H54 (cell line): Measurements from ENCODE around the gene CXorf58.
A peak's percentile ranks its signal among the peaks of the same experiment; 100 is the strongest.
"Not testable (repeated sequence)": the region's sequence is repeated elsewhere in the genome, so short reads cannot be mapped to it uniquely, and the experiment has no call there.

Source experiments
- DNase-seq: peaks from one replicate; pipeline ENCODE4 v3.0.0; 2011; ENCODE audit warnings: low spot score, mixed read lengths; ENCODE audit not compliant: insufficient read length
- FAIRE-seq: peaks from 3 replicates; lab custom pipeline; 2011; peaks lifted over from hg19 to GRCh38; lab: Jason Lieb, UNC
- POLR2A ChIP-seq: IDR thresholded peaks from 2 replicates; pipeline ENCODE4 v1.6.1; 2011; ENCODE audit warnings: low read depth, mild to moderate bottlenecking, low read length

The CXorf58 gene

DNA sequence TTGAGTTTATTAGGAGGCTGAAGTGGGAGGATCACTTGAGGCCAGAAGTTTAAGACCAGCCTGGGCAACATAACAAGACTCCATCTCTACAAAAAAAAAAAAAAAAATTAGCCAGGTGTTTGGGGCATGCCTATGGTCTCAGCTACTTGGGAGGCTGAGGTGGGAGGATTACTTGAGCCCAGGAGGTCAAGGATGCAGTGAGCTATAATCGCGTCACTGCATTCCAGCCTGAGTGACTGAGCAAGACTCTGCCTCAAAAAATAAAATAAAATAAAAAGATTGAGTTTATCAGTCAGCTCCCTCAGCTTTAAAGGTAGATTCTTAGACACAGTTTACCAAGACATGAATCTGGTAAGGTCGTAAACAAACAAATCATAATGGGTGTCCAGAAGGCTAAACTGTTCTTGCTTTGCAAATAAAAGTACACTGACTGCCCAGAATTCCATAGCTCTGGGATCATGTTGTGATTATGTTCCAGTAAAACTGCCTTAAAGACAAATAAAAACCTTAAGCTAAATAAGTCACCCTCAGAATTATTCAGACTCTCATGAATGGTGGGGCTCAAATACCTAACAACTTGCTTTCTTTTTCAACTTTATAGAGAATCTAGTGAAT lies 18.8 kb upstream of the CXorf58 start:
- no peak for DNase-seq
- no peak for TF ChIP-seq POLR2A
- no peak for FAIRE-seq

DNA sequence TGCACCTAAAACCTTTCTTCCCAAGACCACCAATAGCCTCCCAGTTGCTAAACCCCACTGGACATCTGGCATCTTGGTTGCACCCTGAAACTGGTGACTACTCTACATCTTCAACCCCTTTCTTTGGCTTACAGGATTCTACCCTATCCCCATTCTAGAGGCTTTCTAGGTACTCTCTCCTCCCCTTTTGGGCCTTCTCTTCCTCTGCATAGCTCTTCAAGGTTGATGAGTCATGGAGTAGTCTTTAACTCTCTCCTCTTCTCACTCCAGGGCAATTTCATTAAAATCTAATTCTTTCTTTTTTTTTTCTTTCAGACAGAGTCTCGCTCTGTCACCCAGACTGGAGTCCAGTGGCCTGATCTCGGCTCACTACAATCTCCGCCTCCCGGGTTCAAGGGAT lies 16.9 kb upstream of the CXorf58 start:
- FAIRE-seq = no peak

DNA sequence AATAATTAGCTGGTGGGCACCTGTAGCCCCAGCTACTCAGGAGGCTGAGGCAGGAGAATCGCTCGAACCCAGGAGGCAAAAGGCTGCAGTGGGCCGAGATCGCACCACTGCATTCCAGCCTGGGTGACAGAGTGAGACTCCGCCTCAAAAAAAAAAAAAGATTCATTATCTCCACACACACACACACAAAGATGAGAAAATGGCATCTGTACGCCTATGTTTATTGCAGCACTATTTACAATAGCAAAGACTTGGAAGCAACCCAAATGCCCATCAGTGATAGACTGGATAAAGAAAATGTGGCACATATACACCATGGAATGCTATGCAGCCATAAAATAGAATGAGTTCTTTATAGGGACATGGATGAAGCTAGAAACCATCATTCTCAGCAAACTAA lies 12.8 kb upstream of the CXorf58 start:
- not testable (repeated sequence) for DNase-seq, FAIRE-seq

More for the DNA sequence above, 16.9 kb upstream of the CXorf58 start:
- DNase-seq = no peak
- TF ChIP-seq POLR2A = no peak

DNA sequence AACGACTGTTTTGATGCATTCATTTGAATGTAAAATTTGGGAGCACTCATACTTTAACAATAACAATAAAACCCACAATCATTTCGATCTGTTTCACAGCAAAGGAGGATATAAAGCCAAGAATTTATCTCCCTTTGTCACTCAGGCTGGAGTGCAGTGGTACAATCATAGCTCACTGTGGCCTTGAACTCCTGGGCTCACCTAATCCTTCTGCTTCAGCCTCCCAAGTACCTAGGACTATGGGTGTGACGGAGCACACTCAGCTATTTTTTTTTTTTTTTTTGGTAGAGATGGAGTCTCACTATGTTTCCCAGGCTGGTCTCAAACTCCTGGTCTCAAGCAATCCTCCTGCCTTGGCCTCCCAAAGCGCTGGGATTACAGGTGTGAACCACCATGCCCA lies 11.3 kb upstream of the CXorf58 start:
- not testable (repeated sequence) for DNase-seq, FAIRE-seq

DNA sequence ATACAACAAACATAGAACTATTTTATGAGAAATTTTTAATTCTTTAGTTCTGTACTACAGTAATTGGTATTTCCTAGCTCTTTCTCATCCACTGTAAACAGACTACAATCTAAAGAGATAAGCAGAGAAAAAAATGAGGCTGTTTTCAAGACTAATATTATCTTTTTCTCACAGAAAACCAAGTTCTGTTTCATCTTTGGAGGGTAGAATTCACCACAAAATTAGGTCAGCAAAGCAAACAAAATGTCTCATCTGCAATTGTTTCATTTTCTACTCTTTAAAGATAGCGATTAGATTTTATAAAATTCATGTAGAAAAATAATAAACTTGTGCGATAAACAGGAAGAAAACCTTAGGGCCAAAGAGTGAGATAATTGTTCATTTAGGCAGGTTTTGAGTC lies 10.8 kb upstream of the CXorf58 start:
- no peak for TF ChIP-seq POLR2A
- no peak for FAIRE-seq
- DNase-seq = no peak

DNA sequence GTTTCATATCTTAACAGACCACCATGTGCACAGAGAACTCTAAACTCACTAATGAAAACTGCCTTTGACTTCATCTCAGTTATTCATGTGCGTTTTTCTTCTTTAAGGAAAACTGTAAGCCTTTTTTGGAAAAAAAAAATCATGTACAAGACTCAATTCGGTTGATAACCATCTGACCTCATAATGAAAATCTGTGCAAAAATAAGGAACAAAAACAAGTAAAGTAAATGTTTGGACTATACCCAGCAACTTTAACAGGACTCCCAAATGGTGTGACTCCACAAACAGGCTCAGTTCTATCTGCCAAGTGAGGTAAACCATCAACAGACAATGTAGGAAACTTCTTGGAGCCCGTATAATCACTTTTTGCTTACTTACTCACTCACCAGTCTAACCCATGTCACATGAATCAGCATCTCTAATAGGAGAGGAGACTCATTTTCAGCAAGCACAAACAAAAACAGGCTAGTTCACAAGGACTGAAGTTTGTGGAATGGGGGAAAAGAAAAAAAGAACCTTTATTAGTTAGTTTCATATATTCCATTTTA lies 9.3 kb upstream of the CXorf58 start:
- DNase-seq = no peak
- TF ChIP-seq POLR2A = no peak
- no peak for FAIRE-seq

DNA sequence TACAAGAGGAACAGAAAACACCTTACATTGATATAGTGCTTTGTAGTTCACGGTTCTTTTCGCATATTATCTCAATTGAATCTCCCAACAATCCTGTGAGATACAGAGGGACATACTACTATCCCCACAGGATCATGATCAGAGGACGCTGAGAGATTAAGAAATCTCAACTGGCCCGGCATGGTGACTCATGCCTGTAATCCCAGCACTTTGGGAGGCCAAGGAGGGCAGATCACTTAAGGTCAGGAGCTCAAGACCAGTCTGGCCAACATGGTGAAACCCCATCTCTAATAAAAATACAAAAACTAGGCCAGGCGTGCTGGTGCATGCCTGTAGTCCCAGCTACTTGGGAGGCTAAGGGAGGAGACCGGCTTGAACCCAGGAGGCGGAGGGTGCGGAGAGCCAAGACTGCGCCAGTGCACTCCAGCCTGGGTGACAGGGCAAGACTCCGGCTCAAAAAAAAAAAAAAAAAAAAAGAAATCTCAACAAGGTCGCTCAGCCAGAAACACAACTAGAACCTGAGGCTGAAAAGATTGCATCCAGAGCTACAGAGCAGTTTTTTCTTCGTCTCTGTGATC lies 7.5 kb upstream of the CXorf58 start:
- DNase-seq (no peak), FAIRE-seq (no peak)
- no peak for TF ChIP-seq POLR2A

DNA sequence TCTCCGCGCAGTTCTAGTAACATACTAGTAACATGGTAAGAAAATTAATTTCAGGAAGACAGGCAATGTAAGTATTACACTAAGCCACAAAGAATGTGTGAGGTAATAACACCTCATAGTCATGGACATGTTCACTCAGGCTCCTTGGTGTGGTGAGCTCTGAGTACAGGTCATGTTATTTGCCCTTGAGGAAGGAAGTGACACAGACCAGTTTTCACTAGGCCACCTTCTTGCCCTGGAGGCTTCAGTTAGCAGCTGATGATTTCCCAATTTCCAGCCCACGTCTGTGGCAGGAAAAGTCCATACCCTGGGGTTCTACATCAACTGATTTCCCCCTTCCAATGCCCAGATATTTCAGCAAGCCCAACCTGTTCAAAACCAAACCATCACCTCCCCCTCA lies 6.7 kb upstream of the CXorf58 start:
- FAIRE-seq = peak; percentile 15
- DNase-seq = no peak
- TF ChIP-seq POLR2A = no peak

DNA sequence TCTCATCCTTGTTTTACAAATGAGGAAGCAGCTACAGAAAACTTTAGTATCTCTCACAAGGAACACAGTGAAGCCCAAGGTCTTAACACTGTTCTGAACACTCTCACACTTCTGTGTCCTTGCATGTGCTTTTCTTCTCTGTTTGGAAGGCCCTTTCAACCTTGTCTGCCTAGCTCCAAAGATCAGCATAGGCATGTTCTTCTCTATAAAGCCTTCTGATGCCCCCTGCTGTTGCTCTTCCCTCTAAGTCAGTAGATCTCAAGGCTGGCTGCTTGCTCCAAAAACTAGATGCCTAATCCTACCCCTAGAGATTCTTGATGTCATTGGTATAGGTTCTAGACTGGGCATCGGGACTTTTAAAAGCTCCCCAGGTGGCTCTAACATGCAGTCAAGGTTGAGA lies 6.0 kb upstream of the CXorf58 start:
- TF ChIP-seq POLR2A = no peak
- FAIRE-seq = no peak
- no peak for DNase-seq

DNA sequence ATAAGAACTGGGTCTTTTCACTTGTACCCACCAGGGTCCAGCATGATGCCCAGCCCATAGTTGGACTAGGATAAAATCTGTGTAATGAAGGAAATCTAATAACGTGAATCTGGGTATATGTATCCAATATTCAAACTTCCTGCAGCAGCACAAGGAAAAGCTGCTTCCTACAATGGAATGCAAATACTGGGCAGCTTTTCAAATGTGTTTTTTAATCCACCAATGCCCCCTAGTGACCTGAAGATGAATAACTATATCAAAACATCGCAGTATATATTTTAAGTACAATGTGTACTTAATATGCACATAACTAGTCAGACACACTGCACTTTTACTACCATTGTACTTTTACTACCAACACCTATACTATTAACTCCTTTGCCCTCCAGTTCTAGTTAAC lies 5.4 kb upstream of the CXorf58 start:
- DNase-seq (no peak), FAIRE-seq (no peak)
- no peak for TF ChIP-seq POLR2A

DNA sequence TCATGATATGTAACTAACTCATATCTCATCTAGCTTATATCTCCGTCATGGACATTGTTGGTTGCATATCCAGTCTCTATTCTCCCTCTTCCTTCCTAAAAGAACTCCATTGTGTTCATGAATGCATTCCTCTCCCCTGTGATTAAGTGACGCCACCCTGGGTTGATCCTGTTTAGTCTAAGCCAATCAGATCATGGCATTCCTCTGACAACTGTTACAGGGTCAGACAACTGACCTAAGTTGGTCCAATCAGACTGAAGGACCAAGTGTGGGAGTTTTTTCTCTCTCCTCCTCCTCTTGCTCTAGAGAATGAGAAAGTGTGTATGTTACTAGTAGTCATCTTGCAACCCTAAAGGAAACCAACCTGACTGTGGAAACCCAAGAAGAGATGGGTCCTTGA lies 3.7 kb upstream of the CXorf58 start:
- no peak for TF ChIP-seq POLR2A
- DNase-seq = no peak
- no peak for FAIRE-seq

DNA sequence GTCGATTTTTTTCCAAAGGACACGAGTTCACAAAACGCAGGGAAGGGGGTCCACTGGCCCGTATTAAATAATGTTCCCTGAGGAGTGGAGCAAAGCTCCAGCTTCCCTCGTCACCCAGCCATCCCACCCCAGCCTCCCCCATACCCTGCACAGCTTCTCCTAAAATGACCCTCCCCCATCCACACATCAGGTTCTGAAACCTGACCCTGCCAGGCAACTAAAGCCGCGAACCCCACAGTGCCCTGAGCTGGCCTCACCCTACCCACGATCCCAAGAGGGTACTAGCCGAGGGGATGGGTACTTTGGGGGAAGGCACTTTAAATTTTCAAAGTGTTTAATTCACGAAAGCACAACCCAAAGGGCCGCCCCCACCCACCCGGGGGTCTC lies 702 bp upstream of the CXorf58 start:
- FAIRE-seq (no peak), DNase-seq (no peak)
- no peak for TF ChIP-seq POLR2A

DNA sequence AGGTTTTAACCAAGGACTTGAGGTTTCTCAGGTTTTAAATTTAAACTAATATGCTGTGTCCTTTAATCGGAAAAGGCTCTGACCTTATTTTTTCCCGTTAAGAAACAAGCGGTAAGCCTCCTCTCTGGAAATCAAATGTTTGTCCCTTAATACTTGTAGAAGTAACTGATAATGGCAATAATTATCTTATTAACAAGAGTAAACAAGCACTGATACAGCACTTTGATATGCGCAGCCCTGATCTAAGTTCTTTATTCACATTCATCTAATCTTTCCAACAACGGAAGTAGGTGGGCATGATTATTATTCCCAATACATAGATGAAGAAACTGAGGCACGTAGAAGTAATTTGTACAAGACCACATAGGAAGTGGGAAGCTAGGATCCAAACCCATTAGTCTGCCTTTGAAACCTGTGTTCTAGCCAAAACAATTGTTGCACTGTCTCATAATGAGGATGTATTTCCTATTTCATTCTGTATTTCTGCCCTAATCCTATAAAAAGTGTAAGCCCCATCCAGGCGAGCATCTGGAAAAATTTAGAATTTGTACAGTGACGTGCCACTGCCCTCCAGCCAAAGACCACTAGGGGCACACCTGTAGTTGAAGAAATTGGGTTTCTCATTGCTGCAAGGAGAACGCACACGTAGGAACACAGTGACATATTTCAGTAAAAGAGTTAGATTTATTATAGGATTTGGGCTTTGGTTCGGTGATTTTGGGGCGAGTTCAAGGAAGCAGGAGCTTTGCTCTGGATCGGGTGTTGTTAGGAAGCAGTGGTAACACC lies 606 bp downstream of the CXorf58 start:
- no peak for TF ChIP-seq POLR2A
- no peak for FAIRE-seq
- no peak for DNase-seq

DNA sequence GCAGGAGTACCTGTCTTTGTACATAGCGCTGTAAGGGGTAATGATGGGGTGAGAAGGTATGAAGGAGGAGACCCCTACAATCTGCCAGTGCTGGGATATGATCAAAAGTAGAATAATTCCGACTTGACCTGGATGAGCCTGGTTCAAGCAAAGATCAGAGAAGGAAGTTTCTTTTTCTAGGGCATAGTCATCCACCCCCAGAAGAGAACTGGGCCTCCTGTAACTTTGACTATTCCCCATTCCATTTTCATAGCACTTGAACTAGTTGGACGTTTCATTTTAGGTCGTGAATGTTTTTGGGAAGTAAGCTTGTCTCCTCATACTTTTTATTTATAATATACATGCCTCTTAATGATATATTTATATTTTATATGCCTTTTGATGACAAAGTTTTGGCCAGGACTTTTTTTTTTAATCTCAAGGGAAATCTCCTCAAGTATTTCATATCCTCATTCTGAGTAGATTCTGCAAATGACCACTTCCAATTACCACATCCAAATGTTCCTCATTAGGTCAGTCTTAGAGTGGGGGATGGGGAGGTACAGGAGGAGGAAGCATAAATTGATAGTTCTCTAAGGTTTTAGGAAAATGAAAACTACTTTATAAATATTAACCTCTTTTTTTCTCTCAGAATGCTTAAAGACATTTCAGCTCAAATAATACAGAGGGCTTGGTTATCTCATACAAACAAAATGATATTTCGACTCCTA lies 3.5 kb downstream of the CXorf58 start:
- no peak for FAIRE-seq
- DNase-seq = no peak
- TF ChIP-seq POLR2A = no peak

DNA sequence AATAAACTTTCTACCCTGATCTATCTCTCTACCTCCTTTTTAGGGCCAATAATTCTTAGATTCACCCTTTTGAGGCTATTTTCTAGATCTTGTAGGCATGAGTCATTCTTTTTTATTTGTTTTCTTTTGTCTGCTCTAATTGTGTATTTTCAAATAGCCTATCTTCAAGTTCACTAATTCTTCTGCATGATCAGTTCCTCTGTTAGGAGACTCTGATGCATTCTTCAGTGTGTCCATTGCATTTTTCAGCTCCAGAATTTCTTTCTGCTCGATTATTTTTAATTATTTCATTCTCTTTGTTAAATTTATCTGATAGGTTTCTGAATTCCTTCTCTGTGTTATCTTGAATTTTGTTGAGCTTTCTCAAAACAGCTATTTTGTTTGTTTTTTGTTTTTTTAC lies 11.3 kb downstream of the CXorf58 start:
- no peak for TF ChIP-seq POLR2A
- no peak for FAIRE-seq
- DNase-seq = no peak
